ENCODE measurements around the gene DHRS7B. TPM values are rescaled to one million over a fixed set of nuclear protein-coding genes. Genes with fewer than 3 reads are reported as not detected.
A peak's percentile ranks its signal among the peaks of the same experiment; 100 is the strongest.

The DHRS7B gene
- polyA plus RNA-seq, 1 of the 3 experiments (the other 2 are of a cell fraction), result 17.8 TPM

DNA sequence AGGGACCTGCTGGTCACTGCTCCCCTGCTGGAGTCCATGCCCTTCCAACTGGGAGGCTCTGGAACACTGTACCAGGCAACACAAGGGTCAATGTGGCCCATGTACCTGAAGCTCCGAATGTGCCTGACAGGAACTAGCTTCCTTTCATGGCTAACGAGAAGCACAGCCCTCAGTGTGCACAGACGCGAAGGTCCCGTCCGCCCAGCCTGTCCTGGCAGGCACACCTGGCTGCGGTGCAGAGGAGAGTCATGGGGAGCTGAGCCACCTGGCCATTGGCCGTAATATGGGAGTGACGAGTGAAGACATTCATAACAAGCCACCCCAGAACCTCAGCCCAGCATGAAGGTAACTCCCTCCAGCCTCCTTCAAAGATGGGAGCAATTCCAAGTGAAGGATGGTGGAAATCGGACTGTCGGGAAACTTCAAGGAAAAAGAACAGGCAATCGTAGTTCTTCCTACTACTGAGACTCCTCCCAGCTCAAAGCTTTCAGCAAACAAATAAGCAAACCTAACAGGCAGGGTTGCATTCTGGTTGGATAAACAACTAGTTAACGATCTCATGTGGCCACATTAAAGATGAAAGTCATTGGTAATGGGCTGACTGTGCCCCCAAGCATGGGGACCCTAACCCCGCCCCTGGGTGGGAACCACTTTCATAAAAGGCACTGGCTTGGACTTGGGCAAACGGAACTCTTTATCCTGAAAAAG, 74.0 kb downstream of the DHRS7B start:
- Histone ChIP-seq H3K9ac (no peak overlapping the region), H3K27me3 (ENCODE audit: insufficient read depth) (no peaks in the 10 kb centered on the region), H3K4me1 (ENCODE audit: control insufficient read depth in 1 of 2, insufficient read depth in 2 of 2, low read depth in 1 of 2, low read length in 1 of 2) (peaks cover 0 to 19% of the 10 kb centered on the region in 2 experiments; a peak in 1 of 4 replicates), H3K4me2 (no peak overlapping the region), H3K27ac (ENCODE audit: low read depth in 2 of 2, low read length in 1 of 2) (no peak overlapping the region), H3K79me2 (ENCODE audit: insufficient read depth) (peaks cover 92% of the 10 kb centered on the region), H3K36me3 (replicated peaks in 1 of 2; ENCODE audit: control insufficient read depth in 1 of 2, insufficient read depth in 2 of 2, low read length in 1 of 2) (peaks cover 4 to 14% of the 10 kb centered on the region in 2 experiments), H3K4me3 (ENCODE audit: low read depth in 2 of 2, low read length in 1 of 2) (no peak overlapping the region), H2AFZ (ENCODE audit: low read depth) (no peak overlapping the region), H3K9me3 (no peaks in the 10 kb centered on the region), H4K20me1 (ENCODE audit: insufficient read depth) (peaks cover 81% of the 10 kb centered on the region), H3K9me2 (no peaks in the 10 kb centered on the region), H3F3A (replicated peaks; ENCODE audit: insufficient read depth) (no peaks in the 10 kb centered on the region)
- TF ChIP-seq JUND (IDR thresholded peaks at IDR 0.05), result no peak
- no peak for TF ChIP-seq TAF1 (IDR thresholded peaks at IDR 0.05; ENCODE audit: borderline replicate concordance, low read depth, low read length)
- no peak for TF ChIP-seq ELF1 (IDR thresholded peaks at IDR 0.05)
- no peak for TF ChIP-seq NFIC (IDR thresholded peaks at IDR 0.05; ENCODE audit: borderline replicate concordance)
- no peak for DNase-seq
- 89% methylated on average over 14 of the region's 15 CpGs for WGBS (ENCODE audit: low lambda C conversion rate)
- ChIA-PET CTCF (interaction anchor here (0.8 to 2.5 kb wide), 5 partner anchors 9 to 161 kb away, joined by 3 to 8 read pairs (median 4); no protein-coding TSS in a partner anchor), POLR2A (no interaction called here)

GRCh38 chr17:21201298-21201595, 74.5 kb downstream of the DHRS7B start:
- Histone ChIP-seq H3K9me3 (no peaks in the 10 kb centered on the region), H3K4me2 (no peak overlapping the region), H3F3A (replicated peaks; ENCODE audit: insufficient read depth) (no peaks in the 10 kb centered on the region), H3K79me2 (ENCODE audit: insufficient read depth) (peaks cover 97% of the 10 kb centered on the region), H3K4me3 (ENCODE audit: low read depth in 2 of 2, low read length in 1 of 2) (no peak overlapping the region), H3K9me2 (no peaks in the 10 kb centered on the region), H3K9ac (no peak overlapping the region), H4K20me1 (ENCODE audit: insufficient read depth) (peaks cover 86% of the 10 kb centered on the region), H3K36me3 (replicated peaks in 1 of 2; ENCODE audit: control insufficient read depth in 1 of 2, insufficient read depth in 2 of 2, low read length in 1 of 2) (peaks cover 4 to 12% of the 10 kb centered on the region in 2 experiments), H3K27ac (ENCODE audit: low read depth in 2 of 2, low read length in 1 of 2) (no peak overlapping the region), H3K4me1 (ENCODE audit: control insufficient read depth in 1 of 2, insufficient read depth in 2 of 2, low read depth in 1 of 2, low read length in 1 of 2) (peaks cover 0 to 19% of the 10 kb centered on the region in 2 experiments; a peak in 1 of 4 replicates), H3K27me3 (ENCODE audit: insufficient read depth) (no peaks in the 10 kb centered on the region), H2AFZ (ENCODE audit: low read depth) (no peak overlapping the region)
- POLR2A ChIA-PET, result interaction anchor here (0.9 to 1.0 kb wide), 2 partner anchors 11 to 12 kb away, joined by 3 to 4 read pairs; no protein-coding TSS in a partner anchor
- CTCF ChIA-PET, result interaction anchor here (0.8 to 2.5 kb wide), 5 partner anchors 10 to 82 kb away, joined by 3 to 8 read pairs (median 4); no protein-coding TSS in a partner anchor
- DNase-seq, result peak; percentile 87
- TF ChIP-seq RXRA (IDR thresholded peaks at IDR 0.05; ENCODE audit: borderline replicate concordance, low read depth) (no peak), FOSL2 (IDR thresholded peaks at IDR 0.05; ENCODE audit: borderline replicate concordance, low read depth) (no peak), USF2 (IDR thresholded peaks at IDR 0.05; ENCODE audit: borderline replicate concordance, low read depth, low read length) (no peak), EZH2phosphoT487 (IDR thresholded peaks at IDR 0.05; ENCODE audit: borderline replicate concordance, low read depth) (no peak), GATA2 (CRISPR knock-in tag; IDR thresholded peaks at IDR 0.05) (peak; percentile 48), RFX5 (IDR thresholded peaks at IDR 0.05; ENCODE audit: low read length) (peak; percentile 55; the same call in 1 of the 2 replicates), CHD2 (IDR thresholded peaks at IDR 0.05; ENCODE audit: low read length, partially characterized antibody) (peak; percentile 41), SIN3A (IDR thresholded peaks at IDR 0.05; ENCODE audit: borderline replicate concordance, low read depth, low read length) (no peak), FOXJ3 (CRISPR knock-in tag; IDR thresholded peaks at IDR 0.05) (peak; percentile 55; the same call in 1 of the 2 replicates), TAF1 (IDR thresholded peaks at IDR 0.05; ENCODE audit: borderline replicate concordance, low read depth, low read length) (no peak), RCOR1 (IDR thresholded peaks at IDR 0.05; ENCODE audit: low read length) (peak; percentile 82), ZBTB33 (IDR thresholded peaks at IDR 0.05; ENCODE audit: borderline replicate concordance, low read depth) (no peak), USF1 (IDR thresholded peaks at IDR 0.05; ENCODE audit: borderline replicate concordance, low read depth) (no peak), SMC3 (IDR thresholded peaks at IDR 0.05; ENCODE audit: low read depth, low read length) (no peak), MXI1 (IDR thresholded peaks at IDR 0.05; ENCODE audit: low read depth, low read length) (peak; percentile 41; the same call in 1 of the 2 replicates), EP300 (IDR thresholded peaks at IDR 0.05; ENCODE audit: borderline replicate concordance in 1 of 2, low read depth in 1 of 2, low read length in 1 of 2) (peak in 1 of 2 experiments; percentile 60; a peak in 1 of 4 replicates)
- 45% methylated on average over 5 of the region's 5 CpGs for WGBS (ENCODE audit: low lambda C conversion rate)

Measured in SK-N-SH (cell line).